H1 (cell line): ENCODE data around the gene SLC9C2. TPM values are rescaled to one million over a fixed set of nuclear protein-coding genes. Genes with fewer than 3 reads are reported as not detected.

Experiments
- CHD7 ChIP-seq: fragments of 300-600 bp; sonication (generic); IDR thresholded peaks from 2 replicates; pipeline ENCODE4 v1.7.1; 2012; ENCODE audit warnings: low read length, moderate library complexity, mild to moderate bottlenecking, inconsistent platforms; ENCODE audit not compliant: insufficient replicate concordance
- CREB1 ChIP-seq: IDR thresholded peaks from 2 replicates; pipeline ENCODE4 v1.6.1; 2012; ENCODE audit warnings: inconsistent platforms
- EGR1 ChIP-seq: IDR thresholded peaks from 2 replicates; pipeline ENCODE4 v1.6.1; 2011; ENCODE audit warnings: low read depth, low read length, borderline replicate concordance
- FOSL1 ChIP-seq: IDR thresholded peaks from 2 replicates; pipeline ENCODE4 v1.6.1; 2011; ENCODE audit warnings: mild to moderate bottlenecking, low read depth, low read length, moderate library complexity; ENCODE audit not compliant: insufficient read depth
- JUN ChIP-seq: IDR thresholded peaks from 2 replicates; pipeline ENCODE4 v1.6.1; 2011; ENCODE audit warnings: low read depth, mild to moderate bottlenecking, improper control_type of control experiment, low read length
- KDM1A ChIP-seq: fragments of 200-600, 300-600 bp; sonication (generic); IDR thresholded peaks from 2 replicates; pipeline ENCODE4 v1.7.1; 2016; ENCODE audit warnings: mild to moderate bottlenecking, low read length, borderline replicate concordance
- POU5F1 ChIP-seq: IDR thresholded peaks from 2 replicates; pipeline ENCODE4 v1.6.1; 2011; ENCODE audit warnings: low read depth, mild to moderate bottlenecking, low read length, moderate library complexity
- RXRA ChIP-seq: IDR thresholded peaks from 2 replicates; pipeline ENCODE4 v1.6.1; 2011; ENCODE audit warnings: low read depth, mild to moderate bottlenecking, low read length, moderate library complexity; ENCODE audit not compliant: insufficient read depth
- SAP30 ChIP-seq: fragments of 300-600 bp; sonication (generic); IDR thresholded peaks from 2 replicates; pipeline ENCODE4 v1.7.1; 2012; ENCODE audit warnings: low read length, moderate library complexity, mild to moderate bottlenecking, inconsistent platforms; ENCODE audit not compliant: insufficient read depth, insufficient replicate concordance
- SIRT6 ChIP-seq: IDR thresholded peaks from one replicate; pipeline ENCODE4 v1.7.1; 2012; ENCODE audit warnings: low read length, inconsistent platforms
- TAF1 ChIP-seq: IDR thresholded peaks from 2 replicates; pipeline ENCODE4 v1.6.1; 2011; ENCODE audit warnings: mild to moderate bottlenecking, low read depth, low read length
- TEAD4 ChIP-seq: IDR thresholded peaks from 2 replicates; pipeline ENCODE4 v1.6.1; 2012; ENCODE audit warnings: low read depth, low read length, inconsistent platforms, mixed read lengths
- polyA plus RNA-seq, 7 experiments: library from polyadenylated mRNA; depleted of rRNA in 3 of 7; stranded (reverse) in 5 of 7; unstranded in 2 of 7; fragments of >200 nt in 5 of 7; fragments of 200-250 nt in 2 of 7; gene quantifications; 1 replicate in 5 of 7; 2 replicates in 1 of 7; 4 replicates in 1 of 7; pipeline versions ENCODE4 v1.2.1 to v1.2.3, GENCODE V29; 2011 to 2013; ENCODE audit warnings: missing spikeins in 2 of 7, mixed read lengths in 2 of 7
- total RNA-seq: library from RNA; stranded (reverse); fragmentation: NEBNext Ultra II Directional; extraction: Animal tissue kit (Norgen Biotek cat#: 25700); gene quantifications from 2 replicates; pipeline ENCODE4 v1.2.1, GENCODE V29; 2021

SLC9C2 gene
- total and polyA plus RNA-seq, 2 of the 8 experiments (the other 6 are each of a cell fraction or from before 2014, with no cell fraction given): not detected

- TF ChIP-seq CHD7: no peak
- no peak for TF ChIP-seq CREB1
- no peak for TF ChIP-seq POU5F1
- no peak for TF ChIP-seq SAP30
- TF ChIP-seq JUN: no peak
- TF ChIP-seq KDM1A: no peak
- TF ChIP-seq EGR1: no peak
- TF ChIP-seq TEAD4: no peak
- no peak for TF ChIP-seq RXRA
- TF ChIP-seq TAF1: no peak
- TF ChIP-seq SIRT6: no peak
- no peak for TF ChIP-seq FOSL1
Measured at GRCh38 chr1:173608503-173609216, 5.8 kb upstream of the SLC9C2 start (continued).
